Heart left ventricle (tissue), 16 donors: ENCODE data around the gene MAP4K2. TPM values are rescaled to one million over a fixed set of nuclear protein-coding genes. Genes with fewer than 3 reads are reported as not detected.

Source experiments
- ATAC-seq, 4 donors: fragments of 200-7000 bp; cut with Tn5 transposase; one replicate each; pipeline ENCODE4 v1.9.1; 2020 to 2022; ENCODE audit warnings: moderate library complexity in 4 of 4, mild to moderate bottlenecking in 3 of 4, moderate number of reproducible peaks in 1 of 4
- DNase-seq, 5 donors: peaks; one replicate each; pipeline ENCODE4 v3.0.0-alpha.2; 2020
- H3K27ac ChIP-seq, 12 donors: fragments of 200-600 bp; sonication (generic) in 4 of 12; one replicate each; pipeline versions ENCODE4 v1.5.0 to v1.8.0; 2016 to 2022; ENCODE audit warnings: mild to moderate bottlenecking in 2 of 12
- H3K27me3 ChIP-seq, 9 donors: fragments of 200-600 bp; sonication (generic) in 2 of 9; one replicate each; pipeline versions ENCODE4 v1.5.1 to v1.8.0; 2016 to 2022; ENCODE audit warnings: mild to moderate bottlenecking in 3 of 9
- H3K36me3 ChIP-seq, 9 donors: fragments of 200-600 bp; sonication (generic) in 2 of 9; one replicate each; pipeline versions ENCODE4 v1.5.0 to v1.8.0; 2018 to 2022; ENCODE audit warnings: mild to moderate bottlenecking in 2 of 9
- H3K4me1 ChIP-seq, 12 donors: fragments of 200-600 bp; sonication (generic) in 4 of 12; one replicate each; pipeline versions ENCODE4 v1.5.0 to v1.8.0; 2016 to 2022; ENCODE audit warnings: mild to moderate bottlenecking in 3 of 12
- H3K4me3 ChIP-seq, 12 donors: fragments of 200-600 bp; sonication (generic) in 4 of 12; one replicate each; pipeline versions ENCODE4 v1.5.0 to v1.8.0; 2017 to 2022; ENCODE audit warnings: mild to moderate bottlenecking in 9 of 12, moderate library complexity in 4 of 12
- H3K9me3 ChIP-seq, 12 donors: fragments of 200-600 bp; sonication (generic) in 4 of 12; one replicate each; pipeline versions ENCODE4 v1.5.0 to v1.8.0; 2016 to 2022; ENCODE audit warnings: mild to moderate bottlenecking in 1 of 12
- POLR2A ChIP-seq, 2 donors: fragments of 450-650 bp; IDR thresholded peaks; one replicate each; pipeline ENCODE4 v1.6.1; 2017; ENCODE audit warnings: antibody characterized with exemption in 2 of 2, mild to moderate bottlenecking in 2 of 2, moderate library complexity in 2 of 2
- WGBS, 4 donors: extraction: QIAGEN DNeasy Blood & Tissue Kit in 2 of 4; methylation state at CpG; one replicate each; pipeline versions ENCODE4 v1.1.5 to v1.1.7; 2013 to 2018; 5-methylcytosine and 5-hydroxymethylcytosine counted together
- intact Hi-C, 10 donors: fragments of 100-400 bp; cut with DNase I; formaldehyde crosslinking; loops; one replicate each; pipeline versions ENCODE4 v1.11.1 to v1.14.2; 2022
- long read RNA-seq, 3 donors: library from polyadenylated mRNA; unstranded; transcript quantifications; one replicate each; pipeline ENCODE4 v2.0.0, GENCODE V29; 2020 to 2021
- polyA plus RNA-seq, 2 donors: library from polyadenylated mRNA; stranded (reverse); fragments of 200-250 nt; gene quantifications; one replicate each; pipeline ENCODE4 v1.2.3, GENCODE V29; 2013
- total RNA-seq, 9 donors: library from RNA; depleted of rRNA in 2 of 9; stranded (reverse); fragments of >200 nt in 2 of 9; fragmentation: NEBNext Ultra II Directional in 3 of 9; extraction: Animal tissue kit (Norgen Biotek cat#: 25700) in 3 of 9; gene quantifications; one replicate each; pipeline versions ENCODE4 v1.1.0 to v1.2.4, GENCODE V29; 2016 to 2023
- TF ChIP-seq, protein P1 (sequence below), 12 donors: fragments of 200-600 bp; sonication (generic) in 4 of 12; IDR thresholded peaks; one replicate each; pipeline versions ENCODE4 v1.5.0 to v1.8.0; 2018 to 2022; ENCODE audit warnings: antibody characterized with exemption in 12 of 12, mild to moderate bottlenecking in 5 of 12
- donor health status: ischemic (EF 13 %, LVEDD 7.1; RV severe dilation, severe dysfunction).
- donor health status: healthy with polysubstance abuse.
- donor health status: DM: no; HTN: yes; CAD: no.
- donor health status: DM: no; HTN: no; CAD: no.
- donor health status: ischemic (EF 25% LVEDD 6.9; RV normal size, moderate dysfunction).
- donor health status: ischemic (EF 25% LVEDD 5.7; RV mildly dilated, moderate dysfunction).
- donor health status: healthy.
- donor health status: DM: yes; HTN: yes; CAD: no.
- donor health status: ischemic (EF 35%, LVEDD 5.7; RV mildly dilated, moderate dysfunction).
- donor health status: nonischemic (EF 11% LVEDD 7.7; RV severe dilation, severe dysfunction).
- donor health status: DM: yes; HTN: yes; CAD: no.
- donor health status: PGD.
- donor health status: ischemic (EF 29% LVEDD 5.4; RV normal size, mild dysfunction).
- donor health status: nonischemic (EF 23%, LVEDD 6.1; RV moderate dilation, normal function).

Gene MAP4K2
- total RNA-seq (10 to 100 TPM in 3 of 9 donors, 1 to 10 TPM in 6; 7.0 to 27.5 (median 8.6) TPM), polyA plus RNA-seq (1 to 10 TPM; 7.8 to 9.5 TPM)
- long read RNA-seq, donor 1, full-length matches to known transcripts, result 3 of 11 reads
- long read RNA-seq, donor 1, partial matches to known transcripts, result 6 of 11 reads
- long read RNA-seq, donor 1, other reads (novel, unspliced or antisense), result 2 of 11 reads
- long read RNA-seq, donor 2, full-length matches to known transcripts, result 8 of 26 reads
- long read RNA-seq, donor 2, partial matches to known transcripts, result 8 of 26 reads
- long read RNA-seq, donor 2, other reads (novel, unspliced or antisense), result 10 of 26 reads
- long read RNA-seq, donor 3, full-length matches to known transcripts, result 5 of 12 reads
- long read RNA-seq, donor 3, partial matches to known transcripts, result 3 of 12 reads
- long read RNA-seq, donor 3, other reads (novel, unspliced or antisense), result 4 of 12 reads

GRCh38 chr11:64803158-64803845 lies at the start of gene MAP4K2:
Gene MAP4K2, minus strand, starts transcription at chr11:64803214. Its CDS starts 65 bp downstream, at chr11:64803149.
- ATAC-seq, result peak; percentile 70 to 89 (median 84)

DNA sequence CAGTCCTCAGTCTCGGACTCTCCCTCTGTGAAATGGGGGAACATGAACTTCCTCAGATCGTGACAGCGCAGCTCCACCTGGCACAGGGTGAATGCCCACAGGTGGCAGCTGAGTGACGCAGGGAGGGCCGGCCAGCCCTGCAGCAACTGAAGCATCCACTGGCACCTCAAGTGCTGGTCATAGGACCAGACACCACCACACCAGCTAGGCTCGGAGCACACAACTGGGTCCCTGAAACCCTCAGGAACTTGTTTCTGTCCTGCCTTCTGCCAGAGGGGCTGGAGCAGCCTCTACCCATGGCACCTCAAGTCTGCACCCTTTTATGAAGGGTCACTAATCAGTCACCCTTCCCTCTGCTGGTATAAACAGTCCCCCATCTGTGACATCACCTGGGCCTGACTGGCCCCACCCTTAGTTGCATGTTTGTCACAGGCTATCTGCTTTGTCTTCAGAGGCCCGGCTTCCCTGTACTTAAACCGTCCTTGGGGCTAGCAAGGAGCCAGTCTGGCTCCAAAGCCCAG lies 48.9 kb upstream of the MAP4K2 start:
- intact Hi-C loops, result loop anchor here in 1 of 10 donors (10.0 kb wide), 1 partner anchor 263 kb away; the partner anchor contains the start of genes TM7SF2 and ZNHIT2
- WGBS, 4 donors, result 74 to 94% (median 83%) methylated on average over 5 to 8 of the region's 8 CpGs
- H3K27me3 ChIP-seq, result no peaks in the 10 kb centered on the region
- peak overlapping the region in 10 of 12 donors; percentile 82 to 93 (median 89) for H3K27ac ChIP-seq
- TF ChIP-seq POLR2A (IDR thresholded peaks at IDR 0.05), result no peak
- TF ChIP-seq, protein P1, sequence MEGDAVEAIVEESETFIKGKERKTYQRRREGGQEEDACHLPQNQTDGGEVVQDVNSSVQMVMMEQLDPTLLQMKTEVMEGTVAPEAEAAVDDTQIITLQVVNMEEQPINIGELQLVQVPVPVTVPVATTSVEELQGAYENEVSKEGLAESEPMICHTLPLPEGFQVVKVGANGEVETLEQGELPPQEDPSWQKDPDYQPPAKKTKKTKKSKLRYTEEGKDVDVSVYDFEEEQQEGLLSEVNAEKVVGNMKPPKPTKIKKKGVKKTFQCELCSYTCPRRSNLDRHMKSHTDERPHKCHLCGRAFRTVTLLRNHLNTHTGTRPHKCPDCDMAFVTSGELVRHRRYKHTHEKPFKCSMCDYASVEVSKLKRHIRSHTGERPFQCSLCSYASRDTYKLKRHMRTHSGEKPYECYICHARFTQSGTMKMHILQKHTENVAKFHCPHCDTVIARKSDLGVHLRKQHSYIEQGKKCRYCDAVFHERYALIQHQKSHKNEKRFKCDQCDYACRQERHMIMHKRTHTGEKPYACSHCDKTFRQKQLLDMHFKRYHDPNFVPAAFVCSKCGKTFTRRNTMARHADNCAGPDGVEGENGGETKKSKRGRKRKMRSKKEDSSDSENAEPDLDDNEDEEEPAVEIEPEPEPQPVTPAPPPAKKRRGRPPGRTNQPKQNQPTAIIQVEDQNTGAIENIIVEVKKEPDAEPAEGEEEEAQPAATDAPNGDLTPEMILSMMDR (IDR thresholded peaks at IDR 0.05), result no peak
- DNase-seq (no peak), ATAC-seq (no peak)
- H3K36me3 ChIP-seq, result peaks cover 0 to 44% (median 21%) of the 10 kb centered on the region in 9 donors
- H3K4me1 ChIP-seq, result peaks cover 33 to 100% (median 89%) of the 10 kb centered on the region in 12 donors
- H3K4me3 ChIP-seq, result no peak overlapping the region
- no peaks in the 10 kb centered on the region for H3K9me3 ChIP-seq

More at GRCh38 chr11:64803158-64803845, at the start of gene MAP4K2:
- Histone ChIP-seq H3K9me3 (no peaks in the 10 kb centered on the region), H3K27ac (peak within 1 kb of the TSS; percentile 78 to 97 (median 92)), H3K4me1 (peaks cover 5 to 47% (median 24%) of the 10 kb centered on the region in 12 donors), H3K36me3 (peaks cover 0 to 47% (median 24%) of the 10 kb centered on the region in 9 donors), H3K4me3 (peak within 1 kb of the TSS; percentile 35 to 89 (median 71)), H3K27me3 (no peaks in the 10 kb centered on the region)
- DNase-seq, result peak; percentile 90 to 94 (median 93)
- WGBS, 4 donors, result 1% methylated on average over 19 to 58 of the region's 58 CpGs
- intact Hi-C loops, result no loop called here
- peak in 1 of 2 donors; percentile 45 for TF ChIP-seq POLR2A (IDR thresholded peaks at IDR 0.05)
- TF ChIP-seq, protein P1 (IDR thresholded peaks at IDR 0.05), result peak in 9 of 12 donors; percentile 6 to 55 (median 33)

DNA sequence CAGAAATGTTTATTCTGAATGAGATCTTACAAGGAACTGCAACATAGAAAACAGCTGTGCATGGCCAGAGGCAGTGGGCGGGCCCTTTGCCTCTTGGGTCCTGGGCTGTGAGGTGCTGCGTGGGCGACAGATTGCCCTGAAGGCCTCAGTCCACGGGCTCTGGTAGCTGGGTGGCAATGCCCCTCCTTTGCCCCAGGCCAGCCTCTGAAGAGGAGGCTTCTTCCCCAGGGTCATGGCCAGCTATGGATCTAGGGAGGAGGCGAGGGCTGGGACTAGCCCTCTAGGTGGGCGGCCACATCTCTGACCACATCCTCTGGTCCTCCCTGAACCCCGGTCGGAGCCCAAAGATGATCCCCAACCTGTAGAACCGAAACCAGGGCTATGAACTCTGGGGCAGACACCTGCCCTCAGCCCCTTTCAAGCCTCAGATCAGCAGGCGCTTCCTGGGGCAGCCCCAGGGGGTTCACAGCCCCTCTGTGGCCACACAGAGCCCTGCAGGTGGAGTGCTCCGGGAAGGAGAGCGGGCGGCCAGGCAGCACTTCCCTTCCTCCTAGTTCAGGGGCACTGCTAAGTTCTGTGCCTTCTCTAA lies 48.1 kb upstream of the MAP4K2 start:
- Histone ChIP-seq H3K4me1 (peaks cover 24 to 92% (median 81%) of the 10 kb centered on the region in 12 donors), H3K36me3 (peaks cover 0 to 39% (median 18%) of the 10 kb centered on the region in 9 donors), H3K27ac (peak overlapping the region; percentile 34 to 92 (median 82)), H3K27me3 (no peaks in the 10 kb centered on the region), H3K9me3 (no peaks in the 10 kb centered on the region), H3K4me3 (no peak overlapping the region)
- WGBS, 4 donors, result 44 to 55% (median 54%) methylated on average over 12 to 13 of the region's 13 CpGs
- DNase-seq (no peak), ATAC-seq (no peak)
- TF ChIP-seq, protein P1 (IDR thresholded peaks at IDR 0.05), result no peak
- no peak for TF ChIP-seq POLR2A (IDR thresholded peaks at IDR 0.05)
- intact Hi-C loops, result loop anchor here in 1 of 10 donors (10.0 kb wide), 1 partner anchor 264 kb away; the partner anchor contains the start of genes TM7SF2 and ZNHIT2
